Thoracic aorta endothelial cell (primary cell): ENCODE results near the gene UBASH3B. TPM values are rescaled to one million over a fixed set of nuclear protein-coding genes. Genes with fewer than 3 reads are reported as not detected.

ENCODE experiments used
- small RNA-seq: library from RNA; depleted of rRNA; stranded (forward); fragments of <200 nt; gene quantifications from one replicate; pipeline ENCODE3, GENCODE V24; 2012
- total RNA-seq: library from RNA; depleted of rRNA; stranded (reverse); fragments of >200 nt; gene quantifications from 2 replicates; pipeline ENCODE4 v1.2.3, GENCODE V29; 2012

Gene UBASH3B, protein sequence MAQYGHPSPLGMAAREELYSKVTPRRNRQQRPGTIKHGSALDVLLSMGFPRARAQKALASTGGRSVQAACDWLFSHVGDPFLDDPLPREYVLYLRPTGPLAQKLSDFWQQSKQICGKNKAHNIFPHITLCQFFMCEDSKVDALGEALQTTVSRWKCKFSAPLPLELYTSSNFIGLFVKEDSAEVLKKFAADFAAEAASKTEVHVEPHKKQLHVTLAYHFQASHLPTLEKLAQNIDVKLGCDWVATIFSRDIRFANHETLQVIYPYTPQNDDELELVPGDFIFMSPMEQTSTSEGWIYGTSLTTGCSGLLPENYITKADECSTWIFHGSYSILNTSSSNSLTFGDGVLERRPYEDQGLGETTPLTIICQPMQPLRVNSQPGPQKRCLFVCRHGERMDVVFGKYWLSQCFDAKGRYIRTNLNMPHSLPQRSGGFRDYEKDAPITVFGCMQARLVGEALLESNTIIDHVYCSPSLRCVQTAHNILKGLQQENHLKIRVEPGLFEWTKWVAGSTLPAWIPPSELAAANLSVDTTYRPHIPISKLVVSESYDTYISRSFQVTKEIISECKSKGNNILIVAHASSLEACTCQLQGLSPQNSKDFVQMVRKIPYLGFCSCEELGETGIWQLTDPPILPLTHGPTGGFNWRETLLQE
- 28.1 and 39.9 TPM in 2 replicates for total RNA-seq

DNA sequence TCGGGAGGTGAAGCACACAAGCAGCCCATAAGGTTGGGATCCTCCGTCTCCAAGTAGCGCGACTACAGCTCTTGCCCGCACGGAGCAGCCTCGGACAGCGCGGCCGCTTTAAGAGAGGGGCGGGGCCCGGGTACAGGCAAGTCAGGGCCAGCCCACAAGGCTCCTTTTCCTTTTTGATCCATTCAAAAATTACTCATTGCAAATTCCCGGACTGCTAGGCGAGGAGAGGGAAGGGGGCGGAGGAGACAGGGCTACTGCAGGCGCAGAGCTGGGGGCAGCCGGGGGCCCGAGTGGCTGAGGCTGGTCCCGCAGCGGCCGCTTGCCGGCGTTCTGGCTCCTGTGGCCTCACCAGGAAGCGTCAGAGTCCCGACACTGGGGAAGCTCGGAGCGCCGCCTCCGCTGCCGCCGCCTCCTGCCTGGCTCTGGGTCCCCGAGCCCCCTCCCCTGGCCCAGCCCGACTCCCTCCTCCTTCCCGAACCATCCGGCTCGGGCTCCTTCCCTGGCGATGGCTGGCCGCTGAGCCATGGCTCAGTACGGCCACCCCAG lies at the start of gene UBASH3B:
Gene UBASH3B, plus strand, starts transcription at position 196 of the 546 bp plus-strand sequence. Its CDS starts 328 bp downstream, at position 524.

Small RNAs within 50 kb of the gene (small RNA-seq; reads per million reads assigned to genes)
- gene RF01210 = not detected

Other genes with a start within 250 kb of the UBASH3B start
- gene CRTAM, start 182.8 kb downstream of the UBASH3B start, total RNA-seq = not detected in 2 replicates
- gene JHY, start 227.0 kb downstream of the UBASH3B start, total RNA-seq = 2.0 and 4.3 TPM in 2 replicates